T-cell (primary cell): ENCODE measurements around the gene MRPL22. TPM values are rescaled to one million over a fixed set of nuclear protein-coding genes. Genes with fewer than 3 reads are reported as not detected.

Experiments used
- ATAC-seq, 4 experiments: fragments of 200-7000 bp in 3 of 4; fragments of 150-1000 bp in 1 of 4; cut with Tn5 transposase; replicated peaks in 1 of 4; 1 replicate in 3 of 4; 2 replicates in 1 of 4; pipeline ENCODE4 v1.10.0; 2021; ENCODE audit warnings: moderate library complexity in 3 of 4, mild to moderate bottlenecking in 2 of 4, moderate number of reproducible peaks in 1 of 4
- CTCF ChIA-PET, 2 donors: fragments of 300-600 bp; sonication (Branson Sonifier 250); formaldehyde crosslinking; loops; one replicate each; lab custom pipeline; 2022; ENCODE audit warnings: antibody characterized with exemption in 2 of 2; lab: Charles Lee
- POLR2A ChIA-PET, 2 donors: fragments of 300-600 bp; sonication (Branson Sonifier 250); formaldehyde crosslinking; loops; one replicate each; lab custom pipeline; 2022; ENCODE audit warnings: antibody characterized with exemption in 2 of 2; lab: Charles Lee
- DNase-seq, 35 experiments: peaks; one replicate each; pipeline versions ENCODE4 v3.0.0 to v3.0.0-alpha.2; 2013 to 2023
- H3K27ac ChIP-seq: one replicate; pipeline ENCODE4 v1.5.1; 2013; ENCODE audit warnings: low read length
- H3K27me3 ChIP-seq, 2 experiments: replicated peaks in 1 of 2; 1 replicate in 1 of 2; 2 replicates in 1 of 2; pipeline versions ENCODE4 v1.6.1 to v1.7.0; 2013; ENCODE audit warnings: low read length in 1 of 2, mixed read lengths in 1 of 2; ENCODE audit not compliant: control insufficient read depth in 2 of 2, insufficient read depth in 2 of 2; ENCODE audit errors: extremely low read depth in 1 of 2
- H3K36me3 ChIP-seq, 2 donors: 1 replicate in 1 of 2; 2 replicates in 1 of 2; pipeline versions ENCODE4 v1.6.1 to v1.7.0; 2013; ENCODE audit warnings: low read length in 1 of 2; ENCODE audit not compliant: control insufficient read depth in 2 of 2, insufficient read depth in 1 of 2; ENCODE audit errors: extremely low read depth in 1 of 2
- H3K4me1 ChIP-seq, 2 experiments: 1 replicate in 1 of 2; 2 replicates in 1 of 2; pipeline versions ENCODE4 v1.6.1 to v1.7.0; 2013; ENCODE audit warnings: low read length in 2 of 2, mixed read lengths in 1 of 2; ENCODE audit not compliant: insufficient read depth in 2 of 2, control insufficient read depth in 1 of 2; ENCODE audit errors: extremely low read depth in 1 of 2
- H3K4me3 ChIP-seq, 2 donors: 1 replicate in 1 of 2; 2 replicates in 1 of 2; pipeline versions ENCODE4 v1.5.1 to v1.7.0; 2013; ENCODE audit warnings: mild to moderate bottlenecking in 2 of 2, low read length in 1 of 2, moderate library complexity in 1 of 2; ENCODE audit not compliant: control insufficient read depth in 1 of 2; ENCODE audit errors: extremely low read depth in 1 of 2
- H3K9me3 ChIP-seq: 2 replicates; pipeline ENCODE4 v1.7.0; 2013
- H3K27ac Mint-ChIP-seq, 2 donors: one replicate each; pipeline ENCODE4 v1.8.0; 2020 to 2021; ENCODE audit warnings: mild to moderate bottlenecking in 2 of 2, mixed read lengths in 2 of 2
- H3K27me3 Mint-ChIP-seq, 2 donors: one replicate each; pipeline ENCODE4 v1.8.0; 2021 to 2022; ENCODE audit warnings: mixed read lengths in 2 of 2
- H3K36me3 Mint-ChIP-seq: one replicate; pipeline ENCODE4 v1.8.0; 2021; ENCODE audit warnings: mixed read lengths
- H3K4me1 Mint-ChIP-seq, 3 donors: one replicate each; pipeline ENCODE4 v1.8.0; 2020 to 2022; ENCODE audit warnings: mixed read lengths in 3 of 3, mild to moderate bottlenecking in 1 of 3
- H3K4me3 Mint-ChIP-seq, 3 donors: one replicate each; pipeline ENCODE4 v1.8.0; 2020 to 2022; ENCODE audit warnings: mild to moderate bottlenecking in 3 of 3, mixed read lengths in 3 of 3, moderate library complexity in 3 of 3
- H3K9me3 Mint-ChIP-seq, 3 donors: one replicate each; pipeline ENCODE4 v1.8.0; 2020 to 2022; ENCODE audit warnings: mixed read lengths in 3 of 3
- WGBS: methylation state at CpG from one replicate; pipeline ENCODE4 v1.1.5; 2013; ENCODE audit warnings: missing lambda C conversion rate; ENCODE audit not compliant: insufficient coverage; 5-methylcytosine and 5-hydroxymethylcytosine counted together
- total RNA-seq, 35 experiments: library from RNA in 6 of 35; stranded (reverse) in 6 of 35; fragments of 120-200 nt in 1 of 35; gene quantifications; one replicate each; pipeline versions ENCODE4 v1.2.1 to v1.2.4 and lab custom pipeline; 2013 to 2026

MRPL22 gene
- 10 to 100 TPM; 19.5 to 30.9 (median 26.1) TPM for total RNA-seq
- 22.0 TPM for total RNA-seq (2013)
- total RNA-seq (lab: John Stamatoyannopoulos, UW): 10.3 to 38.8 (median 14.1) reads per million in 29 experiments

GRCh38 chr5:154940772-154941620 is at the start of gene MRPL22:
TSS of gene MRPL22 (plus strand) at chr5:154941073. CDS start at chr5:154941111, 38 bp downstream.
- peak; percentile 63 to 79 (median 66) for ATAC-seq
- peak within 1 kb of the TSS; percentile 89 to 99 for H3K27ac Mint-ChIP-seq
- peaks cover 26 to 30% of the 10 kb centered on the region in 2 experiments for H3K4me1 ChIP-seq
- peak within 1 kb of the TSS; percentile 73 to 95 for H3K4me3 ChIP-seq
- peak within 1 kb of the TSS; percentile 91 to 100 (median 92) for H3K4me3 Mint-ChIP-seq
- H3K27me3 ChIP-seq: no peaks in the 10 kb centered on the region
- no peaks in the 10 kb centered on the region for H3K9me3 ChIP-seq
- CTCF ChIA-PET: interaction anchor here in 1 of 2 donors (0.6 kb wide), 1 partner anchor 291 kb away, joined by 3 read pairs; no protein-coding TSS in a partner anchor
- H3K36me3 ChIP-seq: peaks cover 7 to 12% of the 10 kb centered on the region in 2 donors
- no peaks in the 10 kb centered on the region for H3K36me3 Mint-ChIP-seq
- no peaks in the 10 kb centered on the region for H3K27me3 Mint-ChIP-seq
- DNase-seq: peak; percentile 86 to 97 (median 92)
- WGBS: 0% methylated on average over 34 of the region's 40 CpGs
- H3K4me1 Mint-ChIP-seq: peaks cover 49 to 58% (median 55%) of the 10 kb centered on the region in 3 donors
- H3K27ac ChIP-seq: peak within 1 kb of the TSS; percentile 70
- no peaks in the 10 kb centered on the region for H3K9me3 Mint-ChIP-seq
- POLR2A ChIA-PET: interaction anchor here in 1 of 2 donors (0.6 kb wide), 1 partner anchor 74 kb away, joined by 3 read pairs; no protein-coding TSS in a partner anchor

- POLR2A ChIA-PET: interaction anchor here in 1 of 2 donors (0.7 kb wide), 1 partner anchor 230 kb away, joined by 3 read pairs; no protein-coding TSS in a partner anchor
- DNase-seq: no peak
- CTCF ChIA-PET: interaction anchor here in 1 of 2 donors (0.6 kb wide), 1 partner anchor 21 kb away, joined by 7 read pairs; no protein-coding TSS in a partner anchor
Observed at GRCh38 chr5:154892369-154892771, 48.5 kb upstream of the MRPL22 start.

GRCh38 chr5:154893381-154893780 is 47.5 kb upstream of the MRPL22 start:
- POLR2A ChIA-PET: no interaction called here
- Histone ChIP-seq H3K36me3 (peaks cover 21 to 86% of the 10 kb centered on the region in 2 donors), H3K27ac (no peak overlapping the region), H3K4me1 (no peaks in the 10 kb centered on the region), H3K9me3 (peaks cover under 1% of the 10 kb centered on the region), H3K4me3 (no peak overlapping the region), H3K27me3 (no peaks in the 10 kb centered on the region)
- H3K4me1 Mint-ChIP-seq: no peaks in the 10 kb centered on the region
- no CpG with 5 or more reads among the region's 5 CpGs for WGBS
- no peak overlapping the region for H3K4me3 Mint-ChIP-seq
- ATAC-seq (no peak), DNase-seq (no peak)
- peaks cover 0 to under 1% (median 0%) of the 10 kb centered on the region in 3 donors for H3K9me3 Mint-ChIP-seq
- H3K36me3 Mint-ChIP-seq: peaks cover 73% of the 10 kb centered on the region
- no peak overlapping the region for H3K27ac Mint-ChIP-seq
- no peaks in the 10 kb centered on the region for H3K27me3 Mint-ChIP-seq
- CTCF ChIA-PET: no interaction called here

More at GRCh38 chr5:154892369-154892771, 48.5 kb upstream of the MRPL22 start:
- no peak overlapping the region for H3K4me3 ChIP-seq
- Mint-ChIP-seq H3K4me3 (no peak overlapping the region), H3K27me3 (no peaks in the 10 kb centered on the region), H3K27ac (no peak overlapping the region), H3K36me3 (peaks cover 77% of the 10 kb centered on the region), H3K4me1 (no peaks in the 10 kb centered on the region), H3K9me3 (peaks cover 0 to 9% (median 5%) of the 10 kb centered on the region in 3 donors)
- WGBS: 78% methylated on average over 13 of the region's 13 CpGs
- peaks cover 3% of the 10 kb centered on the region for H3K9me3 ChIP-seq
- no peak overlapping the region for H3K27ac ChIP-seq
- H3K4me1 ChIP-seq: no peaks in the 10 kb centered on the region
- H3K27me3 ChIP-seq: no peaks in the 10 kb centered on the region
- H3K36me3 ChIP-seq: peaks cover 23 to 86% of the 10 kb centered on the region in 2 donors
- no peak for ATAC-seq

GRCh38 chr5:154895606-154896561 is 45.0 kb upstream of the MRPL22 start:
- H3K4me1 Mint-ChIP-seq: no peaks in the 10 kb centered on the region
- no peak for DNase-seq
- Histone ChIP-seq H3K4me3 (no peak overlapping the region), H3K36me3 (peaks cover 24 to 87% of the 10 kb centered on the region in 2 donors), H3K4me1 (no peaks in the 10 kb centered on the region), H3K27ac (no peak overlapping the region), H3K27me3 (no peaks in the 10 kb centered on the region), H3K9me3 (no peaks in the 10 kb centered on the region)
- ChIA-PET POLR2A (no interaction called here), CTCF (interaction anchor here in 1 of 2 donors (0.5 kb wide), 1 partner anchor 103 kb away, joined by 3 read pairs; no protein-coding TSS in a partner anchor)
- ATAC-seq: no peak
- no peak overlapping the region for H3K4me3 Mint-ChIP-seq
- H3K27me3 Mint-ChIP-seq: no peaks in the 10 kb centered on the region
- H3K9me3 Mint-ChIP-seq: no peaks in the 10 kb centered on the region
- H3K27ac Mint-ChIP-seq: no peak overlapping the region
- 100% methylated on average over 7 of the region's 14 CpGs for WGBS
- H3K36me3 Mint-ChIP-seq: peaks cover 73% of the 10 kb centered on the region

GRCh38 chr5:154896562-154897165 is 44.2 kb upstream of the MRPL22 start:
- no peaks in the 10 kb centered on the region for H3K27me3 Mint-ChIP-seq
- ATAC-seq (no peak), DNase-seq (no peak)
- H3K36me3 Mint-ChIP-seq: peaks cover 67% of the 10 kb centered on the region
- H3K4me3 Mint-ChIP-seq: no peak overlapping the region
- POLR2A ChIA-PET: no interaction called here
- Histone ChIP-seq H3K4me1 (no peaks in the 10 kb centered on the region), H3K36me3 (peaks cover 19 to 87% of the 10 kb centered on the region in 2 donors), H3K4me3 (no peak overlapping the region), H3K27ac (no peak overlapping the region), H3K9me3 (no peaks in the 10 kb centered on the region), H3K27me3 (no peaks in the 10 kb centered on the region)
- no peaks in the 10 kb centered on the region for H3K9me3 Mint-ChIP-seq
- no peaks in the 10 kb centered on the region for H3K4me1 Mint-ChIP-seq
- CTCF ChIA-PET: interaction anchor here in 1 of 2 donors (0.5 kb wide), 1 partner anchor 104 kb away, joined by 3 read pairs; no protein-coding TSS in a partner anchor
- H3K27ac Mint-ChIP-seq: no peak overlapping the region
